Fibroblast of skin of left quadriceps (primary cell): Measurements from ENCODE around the gene GNGT1.
A peak's percentile ranks its signal among the peaks of the same experiment; 100 is the strongest.
"Not testable (repeated sequence)": the region's sequence is repeated elsewhere in the genome, so short reads cannot be mapped to it uniquely, and the experiment has no call there.

Experiments used
- DNase-seq, 2 experiments: peaks; one replicate each; pipeline ENCODE4 v3.0.0-alpha.2; 2013; ENCODE audit warnings: low read depth in 2 of 2

The GNGT1 gene

DNA sequence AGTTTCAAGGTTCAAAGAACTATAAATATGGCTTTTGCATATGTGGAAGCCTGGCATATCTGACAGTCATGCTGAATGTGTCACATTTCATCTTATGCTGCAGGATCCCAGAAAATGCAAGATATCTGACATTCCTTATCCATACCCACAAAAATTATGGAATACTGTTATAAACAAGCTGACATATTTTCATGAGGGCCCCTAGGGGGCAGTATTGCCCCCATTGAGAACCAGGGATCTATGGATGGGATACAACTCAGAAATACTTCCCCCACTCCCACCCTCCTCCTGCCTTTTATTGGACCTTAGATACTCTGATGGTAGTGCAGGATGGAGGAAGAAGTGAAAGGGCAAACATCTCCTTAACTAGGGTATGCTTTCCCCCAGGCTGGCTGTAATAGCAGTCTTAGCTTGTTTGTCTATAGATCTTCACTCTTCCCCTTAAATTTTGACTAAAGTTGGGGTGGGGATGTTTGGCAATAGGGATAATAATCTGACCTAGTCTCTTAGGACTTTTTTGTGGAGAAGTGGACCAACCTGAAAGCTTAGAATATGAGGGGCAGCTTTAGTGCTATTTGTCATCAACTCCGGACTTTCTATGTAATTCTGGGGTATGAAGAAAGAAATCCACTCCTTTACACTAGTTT, 3.5 kb upstream of the GNGT1 start:
- DNase-seq: peak; percentile 41 to 51

DNA sequence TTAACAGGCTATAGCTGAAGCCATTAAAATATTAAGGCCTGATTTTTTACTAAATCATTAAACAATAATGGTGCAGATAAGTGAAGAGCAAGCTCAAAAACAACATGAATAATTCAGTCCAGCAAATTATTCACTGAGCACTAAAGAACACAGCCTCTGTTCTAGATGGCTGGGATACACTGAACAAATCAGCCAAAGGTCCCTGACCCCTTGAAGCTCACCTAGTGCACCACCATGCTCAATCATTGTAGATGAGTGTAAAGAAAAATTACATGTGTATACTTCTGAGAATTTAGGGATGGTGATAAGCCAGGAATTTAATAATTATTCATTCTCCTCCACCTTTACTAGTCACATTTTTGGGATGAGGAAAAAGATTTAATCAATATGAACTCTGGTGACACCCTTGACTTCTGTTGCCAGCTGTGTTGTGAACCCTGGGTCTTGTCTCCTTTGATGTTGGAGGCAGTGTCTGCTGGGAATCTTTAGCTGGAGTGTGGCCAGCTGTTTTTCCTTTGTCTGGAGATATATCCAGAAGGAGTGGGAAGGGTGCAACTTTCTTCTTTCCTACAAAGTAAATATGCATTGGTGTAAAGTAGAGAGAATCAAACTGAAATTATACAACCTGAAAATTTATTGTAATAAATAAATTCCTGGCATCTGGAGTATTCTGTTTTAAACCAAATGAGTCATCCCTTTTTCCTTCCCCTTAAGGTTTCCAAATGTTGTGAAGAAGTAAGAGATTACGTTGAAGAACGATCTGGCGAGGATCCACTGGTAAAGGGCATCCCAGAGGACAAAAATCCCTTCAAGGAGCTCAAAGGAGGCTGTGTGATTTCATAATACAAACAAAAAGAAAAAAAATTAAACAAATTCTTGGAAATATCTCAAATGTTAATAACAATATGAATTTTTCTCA, 4.0 kb downstream of the GNGT1 start:
- DNase-seq: peak; percentile 65 to 72

DNA sequence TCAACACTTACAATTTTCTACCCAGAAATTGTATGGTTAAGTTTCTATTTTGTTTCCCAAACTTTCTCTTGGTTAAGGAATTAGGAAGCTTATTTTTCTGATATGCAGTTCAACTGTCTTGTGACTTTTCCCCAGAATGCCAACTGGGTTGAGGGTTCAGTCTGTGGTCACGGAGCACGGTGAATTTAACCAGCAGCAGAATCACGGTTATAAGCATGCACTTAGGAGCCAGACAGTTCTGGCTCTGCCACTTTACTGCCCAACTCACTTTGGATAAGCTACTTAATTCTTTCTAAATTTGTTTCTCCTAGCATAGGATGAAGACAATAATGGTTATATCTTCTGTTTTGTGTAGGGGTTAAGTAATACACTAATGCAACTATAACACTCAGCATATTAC, 4.9 kb downstream of the GNGT1 start:
- DNase-seq: not testable (repeated sequence)

- not testable (repeated sequence) for DNase-seq
These were observed 5.3 kb downstream of the GNGT1 start for GRCh38 chr7:93911661-93912060.

DNA sequence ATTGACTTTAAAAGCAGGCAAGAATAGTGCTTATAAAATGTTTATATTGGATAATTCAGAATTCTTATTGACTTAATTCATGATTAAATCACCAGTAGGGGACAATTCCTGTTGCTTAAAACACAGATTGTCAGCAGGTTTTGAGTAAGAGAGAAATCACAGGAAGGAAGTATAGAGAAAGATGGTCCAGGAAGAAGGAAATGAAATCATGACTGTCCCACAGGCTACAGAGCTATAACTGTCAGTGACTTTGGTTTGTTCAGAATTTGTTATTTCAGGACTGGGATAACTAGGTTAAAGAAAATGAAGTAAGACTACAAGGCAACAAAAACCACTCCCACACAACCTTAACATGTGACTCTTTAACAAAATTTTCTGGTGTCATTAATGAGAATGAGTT, 6.8 kb downstream of the GNGT1 start:
- DNase-seq: no peak

GRCh38 chr7:93914581-93915066, 8.3 kb downstream of the GNGT1 start:
- DNase-seq: peak; percentile 66 to 72

DNA sequence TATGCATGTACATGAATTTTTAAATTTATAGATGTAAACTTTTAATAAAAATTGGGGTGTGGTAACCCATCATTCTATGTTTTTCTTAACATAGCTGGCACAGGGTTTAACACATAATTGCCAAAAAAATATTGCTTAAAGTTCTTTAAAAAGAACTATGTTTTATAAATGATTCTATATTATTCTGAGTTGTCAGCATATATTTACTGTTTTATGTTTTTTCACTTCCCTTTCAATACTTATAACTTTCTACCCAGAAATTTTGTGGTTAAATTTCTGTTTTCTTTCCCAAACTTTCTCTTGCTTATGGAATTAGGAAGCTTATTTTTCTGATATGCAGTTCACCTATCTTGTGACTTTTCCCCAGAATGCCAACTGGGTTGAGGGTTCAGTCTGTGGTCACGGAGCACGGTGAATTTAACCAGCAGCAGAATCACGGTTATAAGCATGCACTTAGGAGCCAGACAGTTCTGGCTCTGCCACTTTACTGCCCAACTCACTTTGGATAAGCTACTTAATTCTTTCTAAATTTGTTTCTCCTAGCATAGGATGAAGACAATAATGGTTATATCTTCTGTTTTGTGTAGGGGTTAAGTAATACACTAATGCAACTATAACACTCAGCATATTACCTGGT, 9.0 kb downstream of the GNGT1 start:
- DNase-seq: not testable (repeated sequence)

- DNase-seq: not testable (repeated sequence)
These were observed 9.5 kb downstream of the GNGT1 start for GRCh38 chr7:93915888-93916287.

- not testable (repeated sequence) for DNase-seq
These were observed 9.9 kb downstream of the GNGT1 start for GRCh38 chr7:93916315-93916714.

GRCh38 chr7:93920496-93921182, 14.3 kb downstream of the GNGT1 start:
- no peak for DNase-seq

GRCh38 chr7:93921186-93921585, 14.8 kb downstream of the GNGT1 start:
- no peak for DNase-seq

GRCh38 chr7:93921607-93922566, 15.5 kb downstream of the GNGT1 start, which contains the start of gene GNG11:
Gene GNG11 (plus strand): TSS chr7:93921735. CDS start chr7:93922138, 403 bp downstream.
- no peak for DNase-seq

DNA sequence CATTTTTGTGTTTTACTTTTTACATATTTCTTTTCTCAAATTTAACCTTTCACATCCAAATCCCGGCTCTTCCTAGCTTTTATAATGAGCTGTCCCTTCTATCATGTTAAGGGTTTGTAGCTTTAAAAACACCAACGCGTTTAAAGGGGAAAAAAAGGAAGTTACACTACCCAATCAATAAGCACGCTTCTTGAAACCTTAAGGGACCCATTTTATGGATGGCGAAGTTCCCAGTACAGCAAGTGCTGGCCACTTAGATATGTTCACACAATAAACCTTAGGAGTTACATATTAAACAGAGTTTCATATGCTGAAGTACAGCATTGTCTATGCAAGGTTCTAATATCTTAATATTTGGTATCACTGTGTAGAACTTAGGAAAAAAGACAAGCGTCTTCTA, 16.9 kb downstream of the GNGT1 start:
- no peak for DNase-seq

DNA sequence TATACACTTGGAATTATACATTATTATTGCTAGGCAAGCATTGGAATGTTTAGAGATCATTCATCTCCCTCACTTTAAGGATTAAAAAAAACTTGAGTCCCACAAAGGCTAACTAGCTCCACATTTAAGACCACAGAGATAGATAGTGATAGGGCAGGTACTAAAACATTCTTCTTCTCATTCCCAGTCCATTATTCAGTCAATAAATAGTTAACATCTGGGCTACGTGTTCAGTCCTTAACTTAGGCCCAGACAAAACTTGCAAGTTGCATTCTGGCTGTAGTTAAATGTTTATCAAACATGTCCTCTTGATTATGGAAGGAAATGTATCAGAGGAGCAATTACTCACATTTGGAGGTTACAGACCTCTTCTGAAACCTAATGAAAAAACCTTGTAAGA, 17.6 kb downstream of the GNGT1 start:
- DNase-seq: no peak

DNA sequence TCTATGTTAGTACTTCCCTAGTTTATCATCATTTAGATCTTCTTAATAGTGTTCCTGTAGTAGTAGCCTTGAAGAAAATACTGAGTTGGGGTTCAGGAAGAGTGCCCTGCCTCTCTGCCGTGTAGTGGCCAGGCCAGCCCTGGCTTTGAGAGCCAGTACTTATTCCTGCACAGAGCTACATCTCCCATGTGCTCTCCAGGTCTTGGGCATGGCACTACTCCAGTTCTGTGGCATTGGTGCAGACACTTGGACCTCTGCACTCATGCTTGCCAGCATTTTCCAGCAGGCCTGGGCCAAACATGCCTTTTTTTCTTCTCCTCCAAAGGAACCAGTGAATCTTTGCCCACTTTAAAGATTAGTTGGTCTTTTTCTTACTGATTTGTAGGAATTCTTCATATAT, 20.4 kb downstream of the GNGT1 start:
- no peak for DNase-seq

DNA sequence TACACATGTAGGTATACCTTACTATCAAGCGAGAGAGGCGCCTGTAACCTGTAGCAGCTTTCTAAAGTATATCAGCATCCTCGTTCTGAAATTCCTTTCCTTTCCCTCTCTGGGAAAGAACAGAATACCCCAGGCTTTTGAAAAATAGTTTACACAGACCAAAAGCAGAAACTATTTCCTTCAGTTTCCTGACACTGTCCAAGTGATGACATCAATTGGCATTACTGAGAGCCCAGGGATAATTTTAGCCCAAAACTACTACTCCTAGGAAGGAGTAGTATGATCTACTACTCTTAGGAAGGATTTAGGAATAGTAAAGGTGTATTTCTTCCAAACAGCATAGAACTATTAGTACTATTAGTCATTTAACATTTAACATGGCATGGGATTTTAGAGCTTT, 21.2 kb downstream of the GNGT1 start:
- DNase-seq: no peak

- no peak for DNase-seq
These were observed 25.3 kb downstream of the GNGT1 start for GRCh38 chr7:93931655-93932054.

GRCh38 chr7:93933156-93933555, 26.8 kb downstream of the GNGT1 start:
- no peak for DNase-seq

DNA sequence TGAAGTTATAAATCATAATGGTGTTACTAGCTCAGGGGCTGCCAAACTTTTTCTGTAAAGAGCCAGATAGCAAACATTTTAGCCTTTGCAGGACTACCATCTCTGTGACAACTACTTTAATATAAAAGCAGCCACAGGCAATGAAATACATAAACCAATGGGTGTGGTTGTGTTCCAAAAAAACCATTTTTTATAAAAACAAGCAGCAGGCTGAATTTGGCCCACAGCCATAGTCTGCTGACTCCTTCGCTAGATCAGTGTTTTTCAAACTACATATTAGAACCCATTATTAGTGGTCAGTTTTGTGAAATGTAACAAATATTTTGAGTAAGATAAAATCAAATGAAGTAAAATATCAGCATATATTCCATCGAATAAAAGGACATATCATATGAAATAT, 28.7 kb downstream of the GNGT1 start:
- no peak for DNase-seq

DNA sequence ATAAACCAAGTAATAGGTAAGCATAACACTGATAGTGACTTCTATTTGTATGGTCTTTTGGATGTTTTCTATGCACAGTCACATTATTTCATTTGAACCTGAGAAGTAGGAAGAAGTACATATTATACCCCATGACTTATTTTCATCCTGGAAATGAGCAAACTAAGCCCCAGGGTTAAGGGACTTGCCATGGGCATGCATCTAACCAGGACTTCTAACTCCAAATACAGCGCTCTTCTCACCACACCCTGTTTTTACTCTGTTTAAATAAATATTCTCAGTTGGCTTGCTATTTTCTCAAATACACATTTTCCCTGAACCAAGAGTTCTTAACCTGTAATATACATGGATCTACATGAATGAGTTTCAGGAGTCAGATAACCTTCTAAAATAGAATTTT, 31.5 kb downstream of the GNGT1 start:
- DNase-seq: no peak

DNA sequence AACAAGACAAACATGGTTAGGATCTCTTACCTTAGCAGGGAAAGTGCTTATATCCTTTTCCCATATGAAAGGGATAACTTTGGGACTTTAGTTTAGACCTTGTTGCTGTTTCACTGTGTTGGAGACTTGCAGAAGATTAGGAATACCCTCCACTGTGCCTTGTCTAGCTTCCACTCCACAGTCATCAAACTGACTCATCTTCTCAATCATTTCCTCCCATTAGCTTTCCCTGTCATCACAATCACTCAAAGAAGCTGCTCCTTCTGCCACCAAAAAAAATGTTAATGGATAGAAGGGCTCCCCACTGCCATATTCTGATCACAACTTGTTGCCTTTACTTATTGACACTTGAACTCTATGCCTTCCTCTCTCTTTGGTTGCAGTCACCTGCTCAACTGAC, 31.9 kb downstream of the GNGT1 start:
- no peak for DNase-seq
